Neural progenitor cell (in vitro differentiated cells): ENCODE data around the gene FNIP2. TPM values are rescaled to one million over a fixed set of nuclear protein-coding genes. Genes with fewer than 3 reads are reported as not detected.

Source experiments
- DNase-seq: peaks from one replicate; pipeline ENCODE4 v3.0.0-alpha.2; 2016; ENCODE audit warnings: low spot score
- H2AFZ ChIP-seq: fragments of 200-600 bp; sonication (generic); replicated peaks from 2 replicates; pipeline ENCODE4 v1.6.1; 2016; ENCODE audit warnings: antibody characterized with exemption
- H3F3A ChIP-seq: fragments of 200-600 bp; sonication (generic); 2 replicates; pipeline ENCODE4 v1.6.1; 2016; ENCODE audit warnings: antibody characterized with exemption, low read depth
- H3K27ac ChIP-seq: fragments of 200-600 bp; sonication (generic); 2 replicates; pipeline ENCODE4 v1.5.1; 2016; ENCODE audit warnings: mild to moderate bottlenecking
- H3K27me3 ChIP-seq: fragments of 200-600 bp; sonication (generic); 2 replicates; pipeline ENCODE4 v1.6.1; 2016; ENCODE audit warnings: mild to moderate bottlenecking, moderate library complexity
- H3K36me3 ChIP-seq: fragments of 200-600 bp; sonication (generic); 2 replicates; pipeline ENCODE4 v1.5.1; 2016
- H3K4me1 ChIP-seq: fragments of 200-600 bp; sonication (generic); 2 replicates; pipeline ENCODE4 v1.6.1; 2016; ENCODE audit warnings: mixed run types
- H3K4me2 ChIP-seq: fragments of 200-600 bp; sonication (generic); 2 replicates; pipeline ENCODE4 v1.6.1; 2016
- H3K4me3 ChIP-seq: fragments of 200-600 bp; sonication (generic); 2 replicates; pipeline ENCODE4 v1.5.1; 2016
- H3K79me2 ChIP-seq: fragments of 200-600 bp; sonication (generic); 2 replicates; pipeline ENCODE4 v1.6.1; 2016; ENCODE audit warnings: low read depth
- H3K9ac ChIP-seq: fragments of 200-600 bp; sonication (generic); 2 replicates; pipeline ENCODE4 v1.6.1; 2016
- H3K9me3 ChIP-seq: fragments of 200-600 bp; sonication (generic); 2 replicates; pipeline ENCODE4 v1.5.1; 2016; ENCODE audit warnings: low read depth
- H4K20me1 ChIP-seq: fragments of 200-600 bp; sonication (generic); 2 replicates; pipeline ENCODE4 v1.6.1; 2016; ENCODE audit warnings: low read depth
- H3K27ac Mint-ChIP-seq: 3 replicates; pipeline ENCODE4 v1.8.0; 2021; ENCODE audit warnings: mixed read lengths
- H3K27me3 Mint-ChIP-seq: 2 replicates; pipeline ENCODE4 v1.8.0; 2022; ENCODE audit warnings: low read depth, mild to moderate bottlenecking, inconsistent platforms, moderate library complexity, mixed read lengths; ENCODE audit not compliant: insufficient read depth
- H3K36me3 Mint-ChIP-seq: 3 replicates; pipeline ENCODE4 v1.8.0; 2021; ENCODE audit warnings: mixed read lengths
- H3K4me1 Mint-ChIP-seq: 3 replicates; pipeline ENCODE4 v1.8.0; 2021; ENCODE audit warnings: mixed read lengths
- H3K4me3 Mint-ChIP-seq: 3 replicates; pipeline ENCODE4 v1.8.0; 2021; ENCODE audit warnings: mild to moderate bottlenecking, moderate library complexity, mixed read lengths
- H3K9me3 Mint-ChIP-seq: 3 replicates; pipeline ENCODE4 v1.8.0; 2020; ENCODE audit warnings: mixed read lengths
- CTCF ChIP-seq: fragments of 200-600 bp; sonication (generic); IDR thresholded peaks from 2 replicates; pipeline ENCODE4 v1.5.1; 2017; ENCODE audit warnings: antibody characterized with exemption, mild to moderate bottlenecking
- EZH2 ChIP-seq: fragments of 200-600 bp; sonication (generic); IDR thresholded peaks from 2 replicates; pipeline ENCODE4 v1.6.1; 2017; ENCODE audit warnings: antibody characterized with exemption, mild to moderate bottlenecking, moderate library complexity
- EZH2phosphoT487 ChIP-seq: fragments of 200-600 bp; sonication (generic); IDR thresholded peaks from 2 replicates; pipeline ENCODE4 v1.6.1; 2017; ENCODE audit warnings: antibody characterized with exemption
- total RNA-seq: library from RNA; depleted of rRNA; stranded (reverse); fragments of >200 nt; gene quantifications from 2 replicates; pipeline ENCODE4 v1.2.3, GENCODE V29; 2015; ENCODE audit warnings: low replicate concordance

Gene FNIP2
- total RNA-seq, 1 donor from 2014 or later = 10.5 TPM

GRCh38 chr4:158818560-158819140, 49.8 kb downstream of the FNIP2 start:
- no peak overlapping the region for H3K27ac Mint-ChIP-seq
- H3K4me3 Mint-ChIP-seq = no peak overlapping the region
- no peak for TF ChIP-seq EZH2phosphoT487
- no peak for TF ChIP-seq CTCF
- TF ChIP-seq EZH2 = no peak

GRCh38 chr4:158819942-158820786, 51.3 kb downstream of the FNIP2 start:
- no peaks in the 10 kb centered on the region for H3K4me1 ChIP-seq
- no peak overlapping the region for H3K4me3 ChIP-seq
- no peaks in the 10 kb centered on the region for H3K27me3 ChIP-seq
- no peak overlapping the region for H3K27ac Mint-ChIP-seq
- H3K27me3 Mint-ChIP-seq = peaks cover 8% of the 10 kb centered on the region
- no peak for DNase-seq
- TF ChIP-seq EZH2phosphoT487 = no peak
- no peak for TF ChIP-seq CTCF
- TF ChIP-seq EZH2 = no peak
- no peak overlapping the region for H3K9ac ChIP-seq
- H3K27ac ChIP-seq = no peak overlapping the region
- no peaks in the 10 kb centered on the region for H3K9me3 Mint-ChIP-seq
- no peak overlapping the region for H3K4me2 ChIP-seq
- H3K36me3 Mint-ChIP-seq = peaks cover 2% of the 10 kb centered on the region
- no peak overlapping the region for H3K4me3 Mint-ChIP-seq
- no peak overlapping the region for H2AFZ ChIP-seq
- no peaks in the 10 kb centered on the region for H3K36me3 ChIP-seq
- no peaks in the 10 kb centered on the region for H3F3A ChIP-seq
- no peaks in the 10 kb centered on the region for H3K9me3 ChIP-seq
- H3K4me1 Mint-ChIP-seq = peaks cover 2% of the 10 kb centered on the region
- no peaks in the 10 kb centered on the region for H4K20me1 ChIP-seq
- no peaks in the 10 kb centered on the region for H3K79me2 ChIP-seq

More at GRCh38 chr4:158818560-158819140, 49.8 kb downstream of the FNIP2 start:
- peaks cover 2% of the 10 kb centered on the region for H3K36me3 Mint-ChIP-seq
- no peaks in the 10 kb centered on the region for H3K9me3 ChIP-seq
- H3K4me1 Mint-ChIP-seq = peaks cover 2% of the 10 kb centered on the region
- no peaks in the 10 kb centered on the region for H3F3A ChIP-seq
- peaks cover 5% of the 10 kb centered on the region for H3K27me3 Mint-ChIP-seq
- no peaks in the 10 kb centered on the region for H3K27me3 ChIP-seq
- H3K4me3 ChIP-seq = no peak overlapping the region
- no peak for DNase-seq
- no peaks in the 10 kb centered on the region for H3K9me3 Mint-ChIP-seq
- H3K4me2 ChIP-seq = no peak overlapping the region
- no peaks in the 10 kb centered on the region for H3K79me2 ChIP-seq
- no peaks in the 10 kb centered on the region for H3K4me1 ChIP-seq
- H3K9ac ChIP-seq = no peak overlapping the region
- no peak overlapping the region for H2AFZ ChIP-seq
- H3K27ac ChIP-seq = no peak overlapping the region
- H4K20me1 ChIP-seq = no peaks in the 10 kb centered on the region
- H3K36me3 ChIP-seq = no peaks in the 10 kb centered on the region

GRCh38 chr4:158821228-158821971, 52.6 kb downstream of the FNIP2 start:
- peaks cover 2% of the 10 kb centered on the region for H3K4me1 Mint-ChIP-seq
- H3K9ac ChIP-seq = no peak overlapping the region
- no peaks in the 10 kb centered on the region for H3K36me3 Mint-ChIP-seq
- TF ChIP-seq CTCF (no peak), EZH2phosphoT487 (no peak), EZH2 (no peak)
- no peaks in the 10 kb centered on the region for H3F3A ChIP-seq
- no peak for DNase-seq
- H3K4me3 ChIP-seq = no peak overlapping the region
- H3K9me3 ChIP-seq = no peaks in the 10 kb centered on the region
- no peaks in the 10 kb centered on the region for H3K79me2 ChIP-seq
- H3K9me3 Mint-ChIP-seq = no peaks in the 10 kb centered on the region
- no peaks in the 10 kb centered on the region for H3K4me1 ChIP-seq
- no peaks in the 10 kb centered on the region for H3K27me3 ChIP-seq
- H3K4me3 Mint-ChIP-seq = no peak overlapping the region
- no peaks in the 10 kb centered on the region for H4K20me1 ChIP-seq
- no peak overlapping the region for H3K27ac Mint-ChIP-seq
- no peak overlapping the region for H2AFZ ChIP-seq
- H3K4me2 ChIP-seq = no peak overlapping the region
- H3K27ac ChIP-seq = no peak overlapping the region
- no peaks in the 10 kb centered on the region for H3K36me3 ChIP-seq
- peaks cover 8% of the 10 kb centered on the region for H3K27me3 Mint-ChIP-seq
